Measurements from ENCODE around the gene EEFSEC. TPM values are rescaled to one million over a fixed set of nuclear protein-coding genes. Genes with fewer than 3 reads are reported as not detected.
A peak's percentile ranks its signal among the peaks of the same experiment; 100 is the strongest.

The EEFSEC gene
- total and polyA plus RNA-seq, 2 of the 4 experiments (the other 2 are of a cell fraction), result 4.5 to 9.3 TPM

- no peak overlapping the region for H2AK5ac ChIP-seq (ENCODE audit: low read depth, low read length)
- ChIA-PET CTCF (no interaction called here), POLR2A (ENCODE audit: unreplicated experiment) (no interaction called here)
- H3K36me3 ChIP-seq (ENCODE audit: control insufficient read depth, insufficient read depth, low read length), result no peaks in the 10 kb centered on the region
- H3K4me2 ChIP-seq (ENCODE audit: low read depth, low read length), result peak overlapping the region; percentile 56
- no peak overlapping the region for H3K4ac ChIP-seq (ENCODE audit: low read depth, low read length)
- H2BK15ac ChIP-seq (ENCODE audit: low read depth, low read length), result no peak overlapping the region
- H3K9me1 ChIP-seq (ENCODE audit: insufficient read depth, low read length), result 0 out of 2 replicates have a peak, but pooled peaks cover 3% of the 10 kb centered on the region
- no peak overlapping the region for H3K56ac ChIP-seq (ENCODE audit: extremely low read depth, insufficient read depth, low read length)
- H4K91ac ChIP-seq (ENCODE audit: insufficient read depth, low read depth, low read length), result no peak overlapping the region
- intact Hi-C loops (cut with micrococcal nuclease), result no loop called here
- no peak overlapping the region for H2AFZ ChIP-seq (replicated peaks; ENCODE audit: low read length, poor library complexity)
- H3K9ac ChIP-seq (ENCODE audit: low read depth, low read length), result no peak overlapping the region
- BruUV-seq (replicated peaks), result no TSS peak
- no peak overlapping the region for H2BK20ac ChIP-seq (ENCODE audit: low read depth, low read length)
- no peak overlapping the region for H3K27ac ChIP-seq (ENCODE audit: insufficient read depth, low read length)
- no peaks in the 10 kb centered on the region for H3K27me3 ChIP-seq (ENCODE audit: control insufficient read depth, insufficient read depth, low read length)
- no peak overlapping the region; the same call in 1 of the 2 replicates for H3K14ac ChIP-seq (replicated peaks; ENCODE audit: low read depth, low read length)
- no peak overlapping the region for H3K23ac ChIP-seq (ENCODE audit: low read depth, low read length)
- WGBS, 2 experiments (ENCODE audit: extremely low coverage in 2 of 2, insufficient read length in 1 of 2), result 79% methylated on average over 3 of the region's 7 CpGs; no CpG with 5 or more reads in 1 of the 2 experiments
- H3K79me1 ChIP-seq (ENCODE audit: low read depth in 1 of 2, low read length in 2 of 2), result peaks cover 11 to 20% of the 10 kb centered on the region in 2 experiments; a peak in 3 of 4 replicates
- H2AK9ac ChIP-seq (replicated peaks; ENCODE audit: low read depth, low read length, poor library complexity), result no peak overlapping the region
- no peaks in the 10 kb centered on the region for H3K9me3 ChIP-seq (ENCODE audit: control insufficient read depth, insufficient read depth, low read length)
- in situ Hi-C loops (cut with MboI; ENCODE audit: low sequenced_read_pairs), result loop anchor here (10.0 kb wide), 1 partner anchor 415 kb away; no protein-coding TSS in a partner anchor
- H3K4me1 ChIP-seq (ENCODE audit: control insufficient read depth, insufficient read depth, low read length), result peaks cover 2% of the 10 kb centered on the region; the same call in 1 of the 2 replicates
- ATAC-seq (ENCODE audit: low read depth), result no peak
- DNase-seq, result no peak
- dilution Hi-C loops (cut with HindIII; ENCODE audit: low sequenced_read_pairs, unreplicated experiment), result no loop called here
- no peaks in the 10 kb centered on the region for H4K20me1 ChIP-seq (ENCODE audit: insufficient read depth, low read length)
- H2BK120ac ChIP-seq (ENCODE audit: low read depth, low read length), result no peak overlapping the region
- no peak overlapping the region; the same call in 1 of the 2 replicates for H4K5ac ChIP-seq (ENCODE audit: low read depth, low read length)
- no peak overlapping the region for H3K4me3 ChIP-seq (ENCODE audit: insufficient read depth, low read depth, low read length)
- TF ChIP-seq NFE2L2 (IDR thresholded peaks at IDR 0.05; ENCODE audit: low read depth, low read length) (no peak), RAD21 (IDR thresholded peaks at IDR 0.05; ENCODE audit: low read length) (no peak), FOS (IDR thresholded peaks at IDR 0.05; ENCODE audit: low read depth, low read length) (no peak), BHLHE40 (IDR thresholded peaks at IDR 0.05; ENCODE audit: low read depth, low read length) (no peak), RCOR1 (IDR thresholded peaks at IDR 0.05; ENCODE audit: insufficient replicate concordance, low read length) (no peak), CEBPB (IDR thresholded peaks at IDR 0.05; ENCODE audit: low read depth, low read length) (no peak)
- H2BK5ac ChIP-seq (ENCODE audit: low read depth, low read length, poor library complexity, severe bottlenecking), result no peak overlapping the region
- H4K8ac ChIP-seq (ENCODE audit: low read depth in 2 of 2, low read length in 2 of 2), result no peak overlapping the region
- no peak overlapping the region for H3K18ac ChIP-seq (ENCODE audit: low read depth, low read length)
Measured at GRCh38 chr3:128179484-128179819, 26.2 kb downstream of the EEFSEC start.
